A673 (cell line): Measurements from ENCODE around the gene ASPM. TPM values are rescaled to one million over a fixed set of nuclear protein-coding genes. Genes with fewer than 3 reads are reported as not detected.

ENCODE experiments used
- BruUV-seq: library from RNA; stranded (reverse); fragments of 400-500 nt; replicated peaks from 2 replicates; lab custom pipeline; 2021; lab: Mats Ljungman, UMichigan
- CTCF ChIA-PET: fragments of 300-600 bp; sonication (Branson Sonifier 250); formaldehyde crosslinking; loops from one replicate; lab custom pipeline; 2022; ENCODE audit warnings: antibody characterized with exemption; lab: Charles Lee
- POLR2A ChIA-PET: fragments of 300-600 bp; sonication (Branson Sonifier 250); formaldehyde crosslinking; loops from one replicate; lab custom pipeline; 2022; ENCODE audit warnings: antibody characterized with exemption; ENCODE audit not compliant: low non-redundant PET; lab: Charles Lee
- DNase-seq: peaks from one replicate; pipeline ENCODE4 v3.0.0-alpha.2; 2015; ENCODE audit warnings: low spot score
- H3K27ac ChIP-seq: fragments of 200-600 bp; sonication (generic); 2 replicates; pipeline ENCODE4 v1.5.1; 2016; ENCODE audit warnings: mixed run types, low read depth, mild to moderate bottlenecking, mixed read lengths, antibody characterized with exemption, low read length; ENCODE audit not compliant: poor library complexity, severe bottlenecking
- H3K27me3 ChIP-seq: fragments of 200-600 bp; sonication (generic); replicated peaks from 2 replicates; pipeline ENCODE4 v1.6.1; 2017; ENCODE audit warnings: mixed run types, low read depth, mild to moderate bottlenecking, mixed read lengths, antibody characterized with exemption, low read length; ENCODE audit not compliant: insufficient read depth, poor library complexity
- H3K36me3 ChIP-seq: fragments of 200-600 bp; sonication (generic); 2 replicates; pipeline ENCODE4 v1.6.1; 2016; ENCODE audit warnings: mixed run types, mild to moderate bottlenecking, mixed read lengths, antibody characterized with exemption, low read length; ENCODE audit not compliant: insufficient read depth, poor library complexity, severe bottlenecking
- H3K4me1 ChIP-seq: fragments of 200-600 bp; sonication (generic); 2 replicates; pipeline ENCODE4 v1.6.1; 2017; ENCODE audit warnings: mixed run types, mild to moderate bottlenecking, mixed read lengths, antibody characterized with exemption, low read length; ENCODE audit not compliant: insufficient read depth, poor library complexity, severe bottlenecking
- H3K4me3 ChIP-seq: fragments of 200-600 bp; sonication (generic); 2 replicates; pipeline ENCODE4 v1.5.1; 2016; ENCODE audit warnings: low read depth, mixed run types, mild to moderate bottlenecking, mixed read lengths, low read length; ENCODE audit not compliant: poor library complexity, severe bottlenecking
- H3K9me3 ChIP-seq: fragments of 200-600 bp; sonication (generic); 2 replicates; pipeline ENCODE4 v1.6.1; 2016; ENCODE audit warnings: mixed run types, low read depth, mild to moderate bottlenecking, mixed read lengths, antibody characterized with exemption, low read length; ENCODE audit not compliant: poor library complexity, severe bottlenecking
- CTCF ChIP-seq: fragments of 300-800, 200-600 bp; sonication (generic); conservative IDR thresholded peaks from 2 replicates; pipeline ENCODE4 v1.5.1; 2017; ENCODE audit warnings: low read depth, mild to moderate bottlenecking, antibody characterized with exemption, low read length, moderate library complexity, mixed read lengths
- EZH2 ChIP-seq: fragments of 200-600 bp; sonication (generic); IDR thresholded peaks from 2 replicates; pipeline ENCODE4 v1.6.1; 2017; ENCODE audit warnings: borderline replicate concordance, low read depth, mild to moderate bottlenecking, mixed read lengths, antibody characterized with exemption, low read length; ENCODE audit not compliant: poor library complexity, severe bottlenecking
- intact Hi-C: fragments of 100-400 bp; cut with micrococcal nuclease; formaldehyde crosslinking; loops from one replicate; pipeline ENCODE4 v1.10.0; 2022; ENCODE audit not compliant: unreplicated experiment
- total RNA-seq: library from RNA; stranded (reverse); gene quantifications from 2 replicates; pipeline ENCODE4 v1.2.3, GENCODE V29; 2021

Gene ASPM
- total RNA-seq, 1 experiment from 2014 or later, result 78.5 TPM

GRCh38 chr1:197173571-197174507 lies 27.4 kb upstream of the ASPM start:
- intact Hi-C loops, result no loop called here
- peaks cover under 1% of the 10 kb centered on the region for H3K36me3 ChIP-seq
- no peaks in the 10 kb centered on the region for H3K9me3 ChIP-seq
- H3K4me1 ChIP-seq, result peaks cover 5% of the 10 kb centered on the region
- no peak for DNase-seq
- CTCF ChIA-PET, result interaction anchor here (0.6 kb wide), 1 partner anchor 226 kb away, joined by 8 read pairs; no protein-coding TSS in a partner anchor
- no peaks in the 10 kb centered on the region for H3K27me3 ChIP-seq
- H3K27ac ChIP-seq, result no peak overlapping the region
- TF ChIP-seq EZH2, result no peak
- no peak for TF ChIP-seq CTCF
- H3K4me3 ChIP-seq, result no peak overlapping the region
- POLR2A ChIA-PET, result no interaction called here
- no TSS peak for BruUV-seq

GRCh38 chr1:197171531-197171930 lies 25.1 kb upstream of the ASPM start:
- Histone ChIP-seq H3K36me3 (no peaks in the 10 kb centered on the region), H3K27ac (no peak overlapping the region), H3K4me3 (no peak overlapping the region), H3K9me3 (no peaks in the 10 kb centered on the region), H3K27me3 (no peaks in the 10 kb centered on the region), H3K4me1 (peaks cover 5% of the 10 kb centered on the region)
- no TSS peak for BruUV-seq
- TF ChIP-seq EZH2, result no peak
- no peak for TF ChIP-seq CTCF
- POLR2A ChIA-PET, result no interaction called here
- CTCF ChIA-PET, result no interaction called here
- no peak for DNase-seq
- intact Hi-C loops, result no loop called here

GRCh38 chr1:197170538-197170937 lies 24.1 kb upstream of the ASPM start:
- H3K27ac ChIP-seq, result no peak overlapping the region
- BruUV-seq, result no TSS peak
- no peak for DNase-seq
- H3K27me3 ChIP-seq, result no peaks in the 10 kb centered on the region
- peaks cover 5% of the 10 kb centered on the region for H3K4me1 ChIP-seq
- POLR2A ChIA-PET, result no interaction called here
- H3K36me3 ChIP-seq, result no peaks in the 10 kb centered on the region
- intact Hi-C loops, result no loop called here
- H3K9me3 ChIP-seq, result no peaks in the 10 kb centered on the region
- CTCF ChIA-PET, result no interaction called here
- H3K4me3 ChIP-seq, result no peak overlapping the region
- TF ChIP-seq EZH2 (no peak), CTCF (no peak)
